ENCODE results near the gene NDUFV1. TPM values are rescaled to one million over a fixed set of nuclear protein-coding genes. Genes with fewer than 3 reads are reported as not detected.
"Not testable (repeated sequence)": the region's sequence is repeated elsewhere in the genome, so short reads cannot be mapped to it uniquely, and the experiment has no call there.

NDUFV1 gene
- total RNA-seq, 4 donors from 2014 or later, result 154 to 249 (median 180) TPM

GRCh38 chr11:67596753-67597300 lies 9.9 kb upstream of the NDUFV1 start:
- no peaks in the 10 kb centered on the region for H3K27me3 ChIP-seq
- 88 to 92% methylated on average over 1 of the region's 1 CpG for WGBS, 2 donors (ENCODE audit: low coverage in 1 of 2)
- no peaks in the 10 kb centered on the region for H3K9me3 ChIP-seq
- H3K4me3 ChIP-seq, result no peak overlapping the region
- no peaks in the 10 kb centered on the region for H3K4me1 ChIP-seq
- no peak for ATAC-seq
- TF ChIP-seq CTCF (IDR thresholded peaks at IDR 0.05) (no peak), EP300 (IDR thresholded peaks at IDR 0.05) (no peak), POLR2A (IDR thresholded peaks at IDR 0.05) (no peak), POLR2AphosphoS5 (IDR thresholded peaks at IDR 0.05) (no peak)
- no peaks in the 10 kb centered on the region for H3K36me3 ChIP-seq
- H3K27ac ChIP-seq, result no peak overlapping the region

GRCh38 chr11:67597458-67597857 lies 9.3 kb upstream of the NDUFV1 start:
- ATAC-seq, H3K9me3 ChIP-seq: not testable (repeated sequence)
- WGBS, 2 donors (ENCODE audit: low coverage in 1 of 2), result 86% methylated on average over 1 of the region's 3 CpGs; no CpG with 5 or more reads in 1 of the 2 donors

GRCh38 chr11:67597963-67598362 lies 8.8 kb upstream of the NDUFV1 start:
- not testable (repeated sequence) for ATAC-seq, H3K4me1 ChIP-seq, H3K9me3 ChIP-seq, H3K27ac ChIP-seq, H3K4me3 ChIP-seq, H3K27me3 ChIP-seq, H3K36me3 ChIP-seq
- WGBS, 2 donors (ENCODE audit: low coverage in 1 of 2), result no CpG with 5 or more reads among the region's 26 CpGs

More at GRCh38 chr11:67597458-67597857, 9.3 kb upstream of the NDUFV1 start:
- not testable (repeated sequence) for H3K27me3 ChIP-seq, H3K36me3 ChIP-seq, H3K4me3 ChIP-seq, H3K4me1 ChIP-seq, H3K27ac ChIP-seq

- WGBS, 2 donors (ENCODE audit: low coverage in 1 of 2), result no CpG with 5 or more reads among the region's 1 CpG
- Histone ChIP-seq H3K27ac (no peak overlapping the region), H3K4me3 (no peak overlapping the region), H3K9me3 (no peaks in the 10 kb centered on the region), H3K27me3 (no peaks in the 10 kb centered on the region), H3K36me3 (no peaks in the 10 kb centered on the region), H3K4me1 (no peaks in the 10 kb centered on the region)
- ATAC-seq, result no peak
- TF ChIP-seq CTCF (IDR thresholded peaks at IDR 0.05) (no peak), EP300 (IDR thresholded peaks at IDR 0.05) (no peak), POLR2AphosphoS5 (IDR thresholded peaks at IDR 0.05) (no peak), POLR2A (IDR thresholded peaks at IDR 0.05) (no peak)
Measured at GRCh38 chr11:67599149-67599548, 7.6 kb upstream of the NDUFV1 start.

GRCh38 chr11:67600324-67601029 lies 6.3 kb upstream of the NDUFV1 start:
- WGBS, 2 donors (ENCODE audit: low coverage in 1 of 2), result 45 to 61% methylated on average over 3 to 6 of the region's 7 CpGs
- H3K4me1 ChIP-seq, result peaks cover 0 to 4% (median 0%) of the 10 kb centered on the region in 3 donors
- H3K27ac ChIP-seq, result no peak overlapping the region
- TF ChIP-seq POLR2A (IDR thresholded peaks at IDR 0.05) (no peak), CTCF (IDR thresholded peaks at IDR 0.05) (no peak), EP300 (IDR thresholded peaks at IDR 0.05) (no peak), POLR2AphosphoS5 (IDR thresholded peaks at IDR 0.05) (no peak)
- no peaks in the 10 kb centered on the region for H3K27me3 ChIP-seq
- H3K36me3 ChIP-seq, result no peaks in the 10 kb centered on the region
- no peak for ATAC-seq
- no peak overlapping the region for H3K4me3 ChIP-seq
- H3K9me3 ChIP-seq, result no peaks in the 10 kb centered on the region

GRCh38 chr11:67601098-67601497 lies 5.6 kb upstream of the NDUFV1 start:
- no peaks in the 10 kb centered on the region for H3K9me3 ChIP-seq
- TF ChIP-seq POLR2AphosphoS5 (IDR thresholded peaks at IDR 0.05) (no peak), POLR2A (IDR thresholded peaks at IDR 0.05) (no peak), EP300 (IDR thresholded peaks at IDR 0.05) (no peak), CTCF (IDR thresholded peaks at IDR 0.05) (no peak)
- no peak for ATAC-seq
- WGBS, 2 donors (ENCODE audit: low coverage in 1 of 2), result 86 to 95% methylated on average over 4 to 5 of the region's 7 CpGs
- H3K4me3 ChIP-seq, result no peak overlapping the region
- H3K27ac ChIP-seq, result no peak overlapping the region
- H3K36me3 ChIP-seq, result no peaks in the 10 kb centered on the region
- H3K27me3 ChIP-seq, result no peaks in the 10 kb centered on the region
- H3K4me1 ChIP-seq, result peaks cover 0 to 10% (median 2%) of the 10 kb centered on the region in 3 donors

- not testable (repeated sequence) for H3K9me3 ChIP-seq, H3K36me3 ChIP-seq, H3K27ac ChIP-seq, H3K4me3 ChIP-seq, ATAC-seq, H3K27me3 ChIP-seq
- H3K4me1 ChIP-seq, result peaks cover 0 to 34% (median 13%) of the 10 kb centered on the region in 3 donors
- WGBS, 2 donors (ENCODE audit: low coverage in 1 of 2), result 80% methylated on average over 1 to 2 of the region's 4 CpGs
Measured at GRCh38 chr11:67604119-67604518, 2.6 kb upstream of the NDUFV1 start.

Measured in gastroesophageal sphincter (tissue), 4 donors.